ENCODE data around the gene VSNL1.

The VSNL1 gene

GRCh38 chr2:17657759-17658158 lies 117.3 kb downstream of the VSNL1 start:
- Histone ChIP-seq H4K8ac (ENCODE audit: low read depth, low read length) (no peak overlapping the region), H2AK5ac (ENCODE audit: low read depth, low read length) (no peak overlapping the region), H2BK15ac (ENCODE audit: low read length) (no peak overlapping the region), H3K27me3 (ENCODE audit: control insufficient read depth in 3 of 3, insufficient read depth in 3 of 3, low read depth in 1 of 3, low read length in 3 of 3) (no peaks in the 10 kb centered on the region), H3K9me3 (replicated peaks in 1 of 2; ENCODE audit: control insufficient read depth in 2 of 2, insufficient read depth in 1 of 2, low read depth in 1 of 2, low read length in 2 of 2) (no peaks in the 10 kb centered on the region), H3K4me2 (ENCODE audit: insufficient read depth, low read length, poor library complexity, severe bottlenecking) (no peak overlapping the region), H3K9ac (ENCODE audit: low read depth, low read length, poor library complexity) (no peak overlapping the region), H3K23ac (ENCODE audit: low read depth, low read length, poor library complexity) (no peak overlapping the region), H3K27ac (replicated peaks; ENCODE audit: low read length) (no peak overlapping the region), H3K4me1 (ENCODE audit: control insufficient read depth in 2 of 2, insufficient read depth in 1 of 2, low read depth in 1 of 2, low read length in 2 of 2) (peaks cover 6 to 7% of the 10 kb centered on the region in 2 donors), H4K91ac (ENCODE audit: low read depth, low read length, poor library complexity) (no peak overlapping the region), H3K79me1 (ENCODE audit: low read depth, low read length) (no peaks in the 10 kb centered on the region), H3K4me3 (ENCODE audit: low read length in 2 of 2) (no peak overlapping the region), H2BK5ac (ENCODE audit: low read length) (no peak overlapping the region), H3K18ac (ENCODE audit: low read length) (no peak overlapping the region), H3K14ac (ENCODE audit: low read length) (no peak overlapping the region), H2AFZ (ENCODE audit: low read length) (no peak overlapping the region), H3K36me3 (replicated peaks in 1 of 2; ENCODE audit: control insufficient read depth in 2 of 2, insufficient read depth in 2 of 2, low read length in 2 of 2) (peaks cover 3 to 35% of the 10 kb centered on the region in 2 donors), H3K4ac (ENCODE audit: low read length) (no peak overlapping the region), H2BK12ac (ENCODE audit: low read length) (no peak overlapping the region), H2BK120ac (ENCODE audit: low read depth, low read length) (no peak overlapping the region)
- no peak for DNase-seq (ENCODE audit: low spot score)
- WGBS, 2 donors (ENCODE audit: extremely low coverage in 2 of 2, insufficient read length in 2 of 2, insufficient replicate concordance in 1 of 2) = no CpG with 5 or more reads among the region's 4 CpGs

GRCh38 chr2:17658251-17658843 lies 117.9 kb downstream of the VSNL1 start:
- no peaks in the 10 kb centered on the region for H3K27me3 ChIP-seq (ENCODE audit: control insufficient read depth in 3 of 3, insufficient read depth in 3 of 3, low read depth in 1 of 3, low read length in 3 of 3)
- no peak overlapping the region for H2BK15ac ChIP-seq (ENCODE audit: low read length)
- H3K27ac ChIP-seq (replicated peaks; ENCODE audit: low read length) = no peak overlapping the region
- H3K9me3 ChIP-seq (replicated peaks in 1 of 2; ENCODE audit: control insufficient read depth in 2 of 2, insufficient read depth in 1 of 2, low read depth in 1 of 2, low read length in 2 of 2) = no peaks in the 10 kb centered on the region
- peaks cover 3 to 5% of the 10 kb centered on the region in 2 donors for H3K4me1 ChIP-seq (ENCODE audit: control insufficient read depth in 2 of 2, insufficient read depth in 1 of 2, low read depth in 1 of 2, low read length in 2 of 2)
- H2BK120ac ChIP-seq (ENCODE audit: low read depth, low read length) = no peak overlapping the region
- no peak for DNase-seq (ENCODE audit: low spot score)
- no peak overlapping the region for H2AK5ac ChIP-seq (ENCODE audit: low read depth, low read length)
- no peak overlapping the region for H3K18ac ChIP-seq (ENCODE audit: low read length)
- no peak overlapping the region for H4K8ac ChIP-seq (ENCODE audit: low read depth, low read length)
- no peak overlapping the region for H3K4ac ChIP-seq (ENCODE audit: low read length)
- H4K91ac ChIP-seq (ENCODE audit: low read depth, low read length, poor library complexity) = no peak overlapping the region
- H3K9ac ChIP-seq (ENCODE audit: low read depth, low read length, poor library complexity) = no peak overlapping the region
- H2BK5ac ChIP-seq (ENCODE audit: low read length) = no peak overlapping the region
- H3K4me2 ChIP-seq (ENCODE audit: insufficient read depth, low read length, poor library complexity, severe bottlenecking) = no peak overlapping the region
- no CpG with 5 or more reads among the region's 6 CpGs for WGBS, 2 donors (ENCODE audit: extremely low coverage in 2 of 2, insufficient read length in 2 of 2, insufficient replicate concordance in 1 of 2)
- H2BK12ac ChIP-seq (ENCODE audit: low read length) = no peak overlapping the region
- no peak overlapping the region for H3K23ac ChIP-seq (ENCODE audit: low read depth, low read length, poor library complexity)
- H3K36me3 ChIP-seq (replicated peaks in 1 of 2; ENCODE audit: control insufficient read depth in 2 of 2, insufficient read depth in 2 of 2, low read length in 2 of 2) = peaks cover 3 to 41% of the 10 kb centered on the region in 2 donors
- H3K79me1 ChIP-seq (ENCODE audit: low read depth, low read length) = no peaks in the 10 kb centered on the region
- H3K4me3 ChIP-seq (ENCODE audit: low read length in 2 of 2) = no peak overlapping the region
- H2AFZ ChIP-seq (ENCODE audit: low read length) = no peak overlapping the region
- no peak overlapping the region for H3K14ac ChIP-seq (ENCODE audit: low read length)

- H3K79me1 ChIP-seq (ENCODE audit: low read depth, low read length) = no peaks in the 10 kb centered on the region
- H3K4me1 ChIP-seq (ENCODE audit: control insufficient read depth in 2 of 2, insufficient read depth in 1 of 2, low read depth in 1 of 2, low read length in 2 of 2) = peaks cover under 1 to 3% of the 10 kb centered on the region in 2 donors
- no peak overlapping the region for H2AK5ac ChIP-seq (ENCODE audit: low read depth, low read length)
- no peak overlapping the region for H4K91ac ChIP-seq (ENCODE audit: low read depth, low read length, poor library complexity)
- H3K9ac ChIP-seq (ENCODE audit: low read depth, low read length, poor library complexity) = no peak overlapping the region
- H3K36me3 ChIP-seq (replicated peaks in 1 of 2; ENCODE audit: control insufficient read depth in 2 of 2, insufficient read depth in 2 of 2, low read length in 2 of 2) = peaks cover 7 to 59% of the 10 kb centered on the region in 2 donors
- H3K4me2 ChIP-seq (ENCODE audit: insufficient read depth, low read length, poor library complexity, severe bottlenecking) = no peak overlapping the region
- no peaks in the 10 kb centered on the region for H3K9me3 ChIP-seq (replicated peaks in 1 of 2; ENCODE audit: control insufficient read depth in 2 of 2, insufficient read depth in 1 of 2, low read depth in 1 of 2, low read length in 2 of 2)
- no peak overlapping the region for H3K23ac ChIP-seq (ENCODE audit: low read depth, low read length, poor library complexity)
- no peaks in the 10 kb centered on the region for H3K27me3 ChIP-seq (ENCODE audit: control insufficient read depth in 3 of 3, insufficient read depth in 3 of 3, low read depth in 1 of 3, low read length in 3 of 3)
- WGBS, 2 donors (ENCODE audit: extremely low coverage in 2 of 2, insufficient read length in 2 of 2, insufficient replicate concordance in 1 of 2) = no CpG with 5 or more reads among the region's 4 CpGs
- no peak overlapping the region for H3K18ac ChIP-seq (ENCODE audit: low read length)
- H3K4me3 ChIP-seq (ENCODE audit: low read length in 2 of 2) = no peak overlapping the region
- H2BK120ac ChIP-seq (ENCODE audit: low read depth, low read length) = no peak overlapping the region
- H2BK15ac ChIP-seq (ENCODE audit: low read length) = no peak overlapping the region
- no peak overlapping the region for H2BK5ac ChIP-seq (ENCODE audit: low read length)
- H2BK12ac ChIP-seq (ENCODE audit: low read length) = no peak overlapping the region
- no peak overlapping the region for H3K14ac ChIP-seq (ENCODE audit: low read length)
- no peak for DNase-seq (ENCODE audit: low spot score)
- no peak overlapping the region for H3K27ac ChIP-seq (replicated peaks; ENCODE audit: low read length)
- no peak overlapping the region for H3K4ac ChIP-seq (ENCODE audit: low read length)
- H2AFZ ChIP-seq (ENCODE audit: low read length) = no peak overlapping the region
- no peak overlapping the region for H4K8ac ChIP-seq (ENCODE audit: low read depth, low read length)
Observed at GRCh38 chr2:17660219-17660618, 119.7 kb downstream of the VSNL1 start.

- no peak overlapping the region for H4K8ac ChIP-seq (ENCODE audit: low read depth, low read length)
- H3K14ac ChIP-seq (ENCODE audit: low read length) = no peak overlapping the region
- DNase-seq (ENCODE audit: low spot score) = no peak
- H2AK5ac ChIP-seq (ENCODE audit: low read depth, low read length) = no peak overlapping the region
- no peak overlapping the region for H3K27ac ChIP-seq (replicated peaks; ENCODE audit: low read length)
- H3K36me3 ChIP-seq (replicated peaks in 1 of 2; ENCODE audit: control insufficient read depth in 2 of 2, insufficient read depth in 2 of 2, low read length in 2 of 2) = peaks cover 8 to 72% of the 10 kb centered on the region in 2 donors
- H3K79me1 ChIP-seq (ENCODE audit: low read depth, low read length) = no peaks in the 10 kb centered on the region
- H2BK12ac ChIP-seq (ENCODE audit: low read length) = no peak overlapping the region
- no peaks in the 10 kb centered on the region for H3K4me1 ChIP-seq (ENCODE audit: control insufficient read depth in 2 of 2, insufficient read depth in 1 of 2, low read depth in 1 of 2, low read length in 2 of 2)
- H3K23ac ChIP-seq (ENCODE audit: low read depth, low read length, poor library complexity) = no peak overlapping the region
- no peaks in the 10 kb centered on the region for H3K9me3 ChIP-seq (replicated peaks in 1 of 2; ENCODE audit: control insufficient read depth in 2 of 2, insufficient read depth in 1 of 2, low read depth in 1 of 2, low read length in 2 of 2)
- no peak overlapping the region for H3K18ac ChIP-seq (ENCODE audit: low read length)
- H2AFZ ChIP-seq (ENCODE audit: low read length) = no peak overlapping the region
- no peak overlapping the region for H3K4me2 ChIP-seq (ENCODE audit: insufficient read depth, low read length, poor library complexity, severe bottlenecking)
- H3K27me3 ChIP-seq (ENCODE audit: control insufficient read depth in 3 of 3, insufficient read depth in 3 of 3, low read depth in 1 of 3, low read length in 3 of 3) = no peaks in the 10 kb centered on the region
- H4K91ac ChIP-seq (ENCODE audit: low read depth, low read length, poor library complexity) = no peak overlapping the region
- no CpG with 5 or more reads among the region's 1 CpG for WGBS, 2 donors (ENCODE audit: extremely low coverage in 2 of 2, insufficient read length in 2 of 2, insufficient replicate concordance in 1 of 2)
- H3K4me3 ChIP-seq (ENCODE audit: low read length in 2 of 2) = no peak overlapping the region
- no peak overlapping the region for H2BK15ac ChIP-seq (ENCODE audit: low read length)
- H2BK120ac ChIP-seq (ENCODE audit: low read depth, low read length) = no peak overlapping the region
- H3K9ac ChIP-seq (ENCODE audit: low read depth, low read length, poor library complexity) = no peak overlapping the region
- no peak overlapping the region for H3K4ac ChIP-seq (ENCODE audit: low read length)
- H2BK5ac ChIP-seq (ENCODE audit: low read length) = no peak overlapping the region
Observed at GRCh38 chr2:17661460-17661859, 121.0 kb downstream of the VSNL1 start.

Data from neuronal stem cell (in vitro differentiated cells).